K562 (cell line): Measurements from ENCODE around the gene NEK4. TPM values are rescaled to one million over a fixed set of nuclear protein-coding genes. Genes with fewer than 3 reads are reported as not detected.

Experiments
- ATAC-seq: fragments of 200-7000 bp; cut with Tn5 transposase; 3 replicates; pipeline ENCODE4 v1.9.1; 2020; ENCODE audit warnings: moderate library complexity
- BruUV-seq: library from RNA; stranded (reverse); fragments of 400-500 nt; replicated peaks from 2 replicates; lab custom pipeline; 2021; lab: Mats Ljungman, UMichigan
- CTCF ChIA-PET: fragments of 300-600 bp; formaldehyde crosslinking; extraction: SDS; loops from one replicate; lab custom pipeline; 2021; ENCODE audit warnings: low intra/inter-chr PET ratio; lab: Yijun Ruan, JAX
- POLR2A ChIA-PET: fragments of 300-600, 350-650 bp; sonication (Branson Sonifier 250); formaldehyde crosslinking; extraction: SDS; loops from one replicate; lab custom pipeline; 2021; ENCODE audit warnings: antibody characterized with exemption, inconsistent platforms; lab: Yijun Ruan, JAX
- DNase-seq, 4 experiments: peaks; one replicate each; pipeline versions ENCODE4 v3.0.0 to v3.0.0-alpha.2; 2011 to 2018; ENCODE audit warnings: low spot score in 3 of 4, mixed read lengths in 3 of 4; ENCODE audit errors: extremely low read depth in 1 of 4
- FAIRE-seq: peaks from 2 replicates; lab custom pipeline; 2011; peaks lifted over from hg19 to GRCh38; lab: Jason Lieb, UNC
- H2AFZ ChIP-seq: 2 replicates; pipeline ENCODE4 v1.6.0; 2011; ENCODE audit warnings: low read depth, low read length, control low read depth, inconsistent platforms
- H3K27ac ChIP-seq: fragments of 200-600 bp; 3 replicates; pipeline ENCODE4 v1.8.0; 2011; ENCODE audit warnings: low read depth, mild to moderate bottlenecking, control low read depth, inconsistent platforms, low read length, moderate library complexity, mixed read lengths; ENCODE audit errors: extremely low read depth
- H3K27me3 ChIP-seq, 2 experiments: fragments of 300-600 bp in 1 of 2; 2 replicates in 1 of 2; 3 replicates in 1 of 2; pipeline versions ENCODE4 v1.6.0 to v1.8.0; 2011; ENCODE audit warnings: inconsistent platforms in 2 of 2, low read length in 2 of 2, mild to moderate bottlenecking in 1 of 2, mixed read lengths in 1 of 2, moderate library complexity in 1 of 2; ENCODE audit not compliant: control insufficient read depth in 2 of 2, insufficient read depth in 2 of 2
- H3K36me3 ChIP-seq: fragments of 300-600 bp; 3 replicates; pipeline ENCODE4 v1.8.0; 2011; ENCODE audit warnings: mild to moderate bottlenecking, low read length, inconsistent platforms; ENCODE audit not compliant: control insufficient read depth, insufficient read depth
- H3K4me1 ChIP-seq, 2 experiments: fragments of 200-600 bp in 1 of 2; replicated peaks in 1 of 2; 2 replicates in 1 of 2; 3 replicates in 1 of 2; pipeline versions ENCODE4 v1.5.1 to v1.8.0; 2011; ENCODE audit warnings: inconsistent platforms in 2 of 2, low read length in 2 of 2, mild to moderate bottlenecking in 1 of 2, mixed read lengths in 1 of 2, moderate library complexity in 1 of 2; ENCODE audit not compliant: control insufficient read depth in 2 of 2, insufficient read depth in 2 of 2
- H3K4me2 ChIP-seq: 2 replicates; pipeline ENCODE4 v1.6.1; 2011; ENCODE audit warnings: low read length, control low read depth, inconsistent platforms, mixed read lengths; ENCODE audit not compliant: insufficient read depth
- H3K4me3 ChIP-seq: fragments of 200-600 bp; sonication (generic), shearing (Covaris generic); 2 replicates; pipeline ENCODE4 v1.5.1; 2016; ENCODE audit warnings: control low read depth, inconsistent platforms
- H3K79me2 ChIP-seq: fragments of 200-600 bp; 3 replicates; pipeline ENCODE4 v1.8.0; 2011; ENCODE audit warnings: low read length, inconsistent platforms; ENCODE audit not compliant: control insufficient read depth, insufficient read depth
- H3K9ac ChIP-seq, 2 experiments: 2 replicates each; pipeline versions ENCODE4 v1.6.0 to v1.6.1; 2011; ENCODE audit warnings: low read depth in 2 of 2, low read length in 2 of 2, control low read depth in 1 of 2, inconsistent platforms in 1 of 2, mild to moderate bottlenecking in 1 of 2, mixed read lengths in 1 of 2; ENCODE audit not compliant: insufficient read depth in 1 of 2
- H3K9me1 ChIP-seq: one replicate; pipeline ENCODE4 v1.6.0; 2011; ENCODE audit warnings: inconsistent platforms, mild to moderate bottlenecking, low read length, moderate library complexity; ENCODE audit not compliant: control insufficient read depth, insufficient read depth
- H3K9me3 ChIP-seq: replicated peaks from 2 replicates; pipeline ENCODE4 v1.5.1; 2011; ENCODE audit warnings: low read depth, low read length, inconsistent platforms; ENCODE audit not compliant: control insufficient read depth, insufficient read depth
- H4K20me1 ChIP-seq: replicated peaks from 2 replicates; pipeline ENCODE4 v1.6.1; 2011; ENCODE audit warnings: low read length, inconsistent platforms, mixed read lengths; ENCODE audit not compliant: control insufficient read depth, insufficient read depth
- ARHGAP35 ChIP-seq: fragments of 450-650 bp; IDR thresholded peaks from 2 replicates; pipeline ENCODE4 v1.6.1; 2018; ENCODE audit not compliant: partially characterized antibody
- BMI1 ChIP-seq: fragments of 150-350 bp; IDR thresholded peaks from 2 replicates; pipeline ENCODE4 v1.6.1; 2014; ENCODE audit warnings: low read length
- CLOCK ChIP-seq: fragments of 250-450 bp; sonication (Bioruptor Pico); IDR thresholded peaks from 2 replicates; pipeline ENCODE4 v1.4.0; 2020; ENCODE audit warnings: mild to moderate bottlenecking, moderate library complexity, borderline replicate concordance
- GABPB1 ChIP-seq: sonication (generic); formaldehyde crosslinking; IDR thresholded peaks from 2 replicates; pipeline ENCODE4 v1.8.0; 2022; ENCODE audit warnings: mild to moderate bottlenecking, missing genetic modification reagents
- HDAC3 ChIP-seq: fragments of 450-650 bp; IDR thresholded peaks from 2 replicates; pipeline ENCODE4 v1.6.1; 2018; ENCODE audit warnings: borderline replicate concordance, mild to moderate bottlenecking, moderate library complexity; ENCODE audit not compliant: partially characterized antibody
- HSF4 ChIP-seq: fragments of 250-450 bp; sonication (Bioruptor Pico); IDR thresholded peaks from 2 replicates; pipeline ENCODE4 v2.1.2; 2022; ENCODE audit warnings: mild to moderate bottlenecking, moderate library complexity, borderline replicate concordance
- MAFK ChIP-seq: IDR thresholded peaks from 2 replicates; pipeline ENCODE4 v1.6.1; 2011; ENCODE audit warnings: low read length, improper control_type of control experiment
- NFYB ChIP-seq: IDR thresholded peaks from 2 replicates; pipeline ENCODE4 v1.6.1; 2011; ENCODE audit warnings: mild to moderate bottlenecking, moderate library complexity; ENCODE audit not compliant: insufficient read length; ENCODE audit errors: extremely low read depth
- PATZ1 ChIP-seq: fragments of 250-450 bp; sonication (Bioruptor Pico); IDR thresholded peaks from 2 replicates; pipeline ENCODE4 v1.5.0; 2020; ENCODE audit warnings: mild to moderate bottlenecking, borderline replicate concordance
- PTBP1 ChIP-seq: fragments of 200-400 bp; formaldehyde crosslinking; IDR thresholded peaks from 2 replicates; pipeline ENCODE4 v1.6.1; 2017; ENCODE audit warnings: low read depth, low read length
- TRIM28 ChIP-seq: fragments of 450-650 bp; IDR thresholded peaks from 2 replicates; pipeline ENCODE4 v1.6.1; 2017
- ZKSCAN1 ChIP-seq: fragments of 150-350 bp; IDR thresholded peaks from 2 replicates; pipeline ENCODE4 v1.6.1; 2016; ENCODE audit warnings: low read depth, low read length
- ZKSCAN8 ChIP-seq: fragments of 200-800 bp; sonication (Bioruptor generic); IDR thresholded peaks from 2 replicates; pipeline ENCODE4 v1.6.1; 2016; ENCODE audit warnings: missing genetic modification characterization, missing compliant biosample characterization
- WGBS: fragments of 100-300 bp; shearing (Covaris generic); methylation state at CpG from one replicate; pipeline ENCODE4 v1.1.6; 2016; ENCODE audit warnings: low coverage, mixed read lengths; ENCODE audit not compliant: insufficient coverage; ENCODE audit errors: missing lambda C conversion rate; 5-methylcytosine and 5-hydroxymethylcytosine counted together
- in situ Hi-C: fragments of 300-500 bp; cut with MboI; formaldehyde crosslinking; loops from 4 replicates; pipeline ENCODE4 v1.15.0; 2018; ENCODE audit warnings: inconsistent platforms, mixed read lengths
- intact Hi-C: fragments of 100-400 bp; cut with micrococcal nuclease; formaldehyde crosslinking; loops from 2 replicates; pipeline ENCODE4 v1.14.2; 2022
- polyA plus RNA-seq, 8 experiments: library from polyadenylated mRNA; depleted of rRNA in 4 of 8; stranded (reverse) in 5 of 8; unstranded in 3 of 8; fragments of >200 nt; fragmentation: Nextera tagmentation in 2 of 8; fragmentation: Illumina TruSeq in 1 of 8; extraction: Ambion mirVana in 2 of 8; extraction: Trizol in 1 of 8; gene quantifications; 2 replicates each; pipeline versions ENCODE4 v1.2.1 to v1.2.3, GENCODE V29; 2011 to 2014; ENCODE audit warnings: inconsistent platforms in 1 of 8, missing spikeins in 1 of 8
- total RNA-seq, 7 experiments: library from RNA; depleted of rRNA in 6 of 7; stranded (reverse); fragments of >200 nt in 6 of 7; fragmentation: Illumina TruSeq in 2 of 7; extraction: Trizol in 2 of 7; gene quantifications; 2 replicates each; pipeline versions ENCODE4 v1.2.1 to v1.2.3, GENCODE V29; 2011 to 2021; ENCODE audit warnings: low replicate concordance in 1 of 7

NEK4 gene
- total and polyA plus RNA-seq, 9 of the 15 experiments (the other 6 are each of a cell fraction or from before 2014, with no cell fraction given) = 5.8 to 23.1 (median 16.6) TPM

- H3K9me1 ChIP-seq = no peaks in the 10 kb centered on the region
- FAIRE-seq = no peak
- no peak for DNase-seq
- no peak for ATAC-seq
- 3% methylated on average over 5 of the region's 7 CpGs for whole genome bisulfite sequencing
- H3K4me2 ChIP-seq = no peak overlapping the region
- no peak overlapping the region for H3K27ac ChIP-seq
- ChIA-PET CTCF (no interaction called here), POLR2A (no interaction called here)
- H3K4me1 ChIP-seq = peaks cover 0 to 5% of the 10 kb centered on the region in 2 experiments; a peak in 2 of 5 replicates
- peaks cover 0 to 47% of the 10 kb centered on the region in 2 experiments; a peak in 3 of 5 replicates for H3K27me3 ChIP-seq
- H3K4me3 ChIP-seq = no peak overlapping the region
- no peaks in the 10 kb centered on the region for H3K36me3 ChIP-seq
- BruUV-seq = no TSS peak
- H3K79me2 ChIP-seq = no peaks in the 10 kb centered on the region
- in situ Hi-C loops (no loop called here), intact Hi-C loops (no loop called here)
- no peak overlapping the region for H3K9ac ChIP-seq
- no peaks in the 10 kb centered on the region for H3K9me3 ChIP-seq
- no peak overlapping the region for H2AFZ ChIP-seq
- no peaks in the 10 kb centered on the region; the same call in 1 of the 2 replicates for H4K20me1 ChIP-seq
- TF ChIP-seq HSF4 (CRISPR knock-in tag) = no peak
- no peak for TF ChIP-seq BMI1
- no peak for TF ChIP-seq ZKSCAN1
- TF ChIP-seq GABPB1 (CRISPR knock-in tag) = no peak
- TF ChIP-seq ZKSCAN8 (CRISPR knock-in tag) = no peak
- TF ChIP-seq PTBP1 = no peak
- TF ChIP-seq PATZ1 (CRISPR knock-in tag) = no peak
- TF ChIP-seq NFYB = no peak
- TF ChIP-seq HDAC3 = no peak
- TF ChIP-seq CLOCK (CRISPR knock-in tag) = no peak
- TF ChIP-seq ARHGAP35 = no peak
- no peak for TF ChIP-seq MAFK
- TF ChIP-seq TRIM28 = no peak
Measured at GRCh38 chr3:52817860-52818259, 47.1 kb upstream of the NEK4 start.
